Measurements from ENCODE around the gene KRT75. TPM values are rescaled to one million over a fixed set of nuclear protein-coding genes. Genes with fewer than 3 reads are reported as not detected.

Gene KRT75
- total RNA-seq, 1 experiment from 2014 or later = not detected

- TF ChIP-seq FOXJ3 (CRISPR knock-in tag; IDR thresholded peaks at IDR 0.05; ENCODE audit: borderline replicate concordance) = no peak
- no peak for TF ChIP-seq TEAD1 (CRISPR knock-in tag; IDR thresholded peaks at IDR 0.05)
- no peak for TF ChIP-seq CREB1 (CRISPR knock-in tag; IDR thresholded peaks at IDR 0.05)
Measured at GRCh38 chr12:52432559-52433207, 1.5 kb downstream of the KRT75 start (continued).

- Mint-ChIP-seq H3K9me3 (peaks cover 7% of the 10 kb centered on the region), H3K4me1 (peaks cover 4% of the 10 kb centered on the region; the same call in 1 of the 2 replicates), H3K36me3 (no peaks in the 10 kb centered on the region), H3K27me3 (ENCODE audit: low read depth) (peaks cover 2% of the 10 kb centered on the region; the same call in 1 of the 2 replicates), H3K4me3 (no peak overlapping the region), H3K27ac (no peak overlapping the region)
- ChIA-PET POLR2A (no interaction called here), CTCF (interaction anchor here (0.6 to 2.3 kb wide), 21 partner anchors 9 to 452 kb away, joined by 3 to 26 read pairs (median 4); no protein-coding TSS in a partner anchor)
- no peak for TF ChIP-seq ATF3 (CRISPR knock-in tag; conservative IDR thresholded peaks at IDR 0.05)
- TF ChIP-seq STAT6 (CRISPR knock-in tag; conservative IDR thresholded peaks at IDR 0.05; ENCODE audit: low read depth) = no peak
- no peak for TF ChIP-seq TP53 (CRISPR knock-in tag; IDR thresholded peaks at IDR 0.05)
- no peak for TF ChIP-seq CREB1 (CRISPR knock-in tag; IDR thresholded peaks at IDR 0.05)
- no peak for TF ChIP-seq E2F4 (CRISPR knock-in tag; IDR thresholded peaks at IDR 0.05; ENCODE audit: borderline replicate concordance, low read depth)
- TF ChIP-seq ZBTB21 (CRISPR knock-in tag; IDR thresholded peaks at IDR 0.05; ENCODE audit: borderline replicate concordance) = no peak
- no peak for TF ChIP-seq ATF6 (CRISPR knock-in tag; IDR thresholded peaks at IDR 0.05)
- no peak for TF ChIP-seq ATF2 (CRISPR knock-in tag; IDR thresholded peaks at IDR 0.05; ENCODE audit: borderline replicate concordance, low read depth)
- TF ChIP-seq ZNF232 (CRISPR knock-in tag; IDR thresholded peaks at IDR 0.05) = no peak
- TF ChIP-seq AR (CRISPR knock-in tag; IDR thresholded peaks at IDR 0.05) = no peak
- no peak for TF ChIP-seq CREM (CRISPR knock-in tag; IDR thresholded peaks at IDR 0.05)
- no peak for TF ChIP-seq FOXP4 (CRISPR knock-in tag; IDR thresholded peaks at IDR 0.05)
- TF ChIP-seq ZNF425 (CRISPR knock-in tag; conservative IDR thresholded peaks at IDR 0.05) = no peak
- TF ChIP-seq TCF7 (CRISPR knock-in tag; IDR thresholded peaks at IDR 0.05; ENCODE audit: low read depth) = no peak
- no peak for TF ChIP-seq ATF1 (CRISPR knock-in tag; IDR thresholded peaks at IDR 0.05)
- TF ChIP-seq ZNF396 (CRISPR knock-in tag; IDR thresholded peaks at IDR 0.05; ENCODE audit: borderline replicate concordance) = no peak
- no peak for TF ChIP-seq ZMAT4 (CRISPR knock-in tag; IDR thresholded peaks at IDR 0.05)
- DNase-seq (ENCODE audit: low spot score) (peak; percentile 25), ATAC-seq (no peak)
Measured at GRCh38 chr12:52428121-52428520, 6.0 kb downstream of the KRT75 start.
